HG02623 (cell line): Measurements from ENCODE around the gene NNAT.
"Not testable (repeated sequence)": the region's sequence is repeated elsewhere in the genome, so short reads cannot be mapped to it uniquely, and the experiment has no call there.

Experiments
- ATAC-seq: cut with Tn5 transposase; IDR thresholded peaks from one replicate; pipeline ENCODE4 v1.9.1; 2021; ENCODE audit warnings: moderate library complexity; ENCODE audit not compliant: unreplicated experiment

Gene NNAT

DNA sequence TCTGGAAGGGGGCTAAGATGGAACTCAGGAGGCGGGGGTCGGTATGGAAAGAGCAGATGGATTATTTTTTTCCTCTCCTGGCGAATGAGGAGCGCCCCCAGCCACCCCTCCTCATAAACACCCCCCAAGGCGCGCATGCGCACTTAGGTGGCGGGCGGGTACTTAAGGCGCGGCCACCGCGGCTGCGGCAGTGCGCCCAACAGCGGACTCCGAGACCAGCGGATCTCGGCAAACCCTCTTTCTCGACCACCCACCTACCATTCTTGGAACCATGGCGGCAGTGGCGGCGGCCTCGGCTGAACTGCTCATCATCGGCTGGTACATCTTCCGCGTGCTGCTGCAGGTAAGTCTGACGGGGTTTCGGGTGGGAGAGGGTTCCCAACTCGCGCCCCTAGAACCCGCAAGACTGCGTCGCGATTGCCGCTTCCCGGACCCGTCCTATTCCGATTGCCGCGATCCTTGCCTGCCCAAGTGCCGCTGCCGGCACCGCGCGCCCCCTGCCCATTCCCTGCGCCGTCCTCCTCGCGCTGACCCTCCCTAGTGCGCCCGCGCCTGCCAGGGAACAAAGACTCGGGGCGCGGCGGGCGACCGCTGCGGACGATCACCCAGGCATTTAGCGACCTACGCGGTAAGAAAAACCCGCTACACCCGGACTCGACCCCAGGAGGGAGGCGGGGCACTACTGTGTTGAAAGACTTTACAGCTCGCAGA, at the start of gene NNAT:
TSS of gene NNAT (plus strand) at position 190 of the 711 bp plus-strand sequence. CDS start at position 272, 82 bp downstream.
- ATAC-seq: no peak

DNA sequence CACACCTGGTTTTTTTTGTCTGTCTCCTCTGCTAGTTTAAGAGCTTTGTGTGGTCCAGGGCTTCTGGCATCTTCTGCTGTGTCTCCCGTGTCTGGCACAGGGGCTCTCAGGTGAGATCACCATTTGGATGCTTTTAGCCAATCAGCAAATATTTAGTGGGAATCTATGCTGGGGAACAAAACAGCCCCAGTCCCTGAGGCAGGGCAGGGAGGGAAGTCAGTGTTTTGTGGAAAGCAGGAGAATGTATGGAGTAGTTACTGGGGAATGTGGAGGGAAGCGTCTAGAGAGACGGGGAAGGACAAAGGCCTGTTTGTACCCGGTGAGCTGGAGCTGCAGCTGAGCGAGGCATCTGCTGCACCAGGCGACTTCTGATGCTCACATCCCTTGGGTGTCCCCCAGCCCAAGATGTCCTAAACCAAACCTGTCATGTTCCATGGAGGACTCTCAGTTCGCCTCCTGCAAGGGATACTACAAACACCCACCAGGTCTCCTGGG, 49.3 kb upstream of the NNAT start:
- ATAC-seq: no peak

DNA sequence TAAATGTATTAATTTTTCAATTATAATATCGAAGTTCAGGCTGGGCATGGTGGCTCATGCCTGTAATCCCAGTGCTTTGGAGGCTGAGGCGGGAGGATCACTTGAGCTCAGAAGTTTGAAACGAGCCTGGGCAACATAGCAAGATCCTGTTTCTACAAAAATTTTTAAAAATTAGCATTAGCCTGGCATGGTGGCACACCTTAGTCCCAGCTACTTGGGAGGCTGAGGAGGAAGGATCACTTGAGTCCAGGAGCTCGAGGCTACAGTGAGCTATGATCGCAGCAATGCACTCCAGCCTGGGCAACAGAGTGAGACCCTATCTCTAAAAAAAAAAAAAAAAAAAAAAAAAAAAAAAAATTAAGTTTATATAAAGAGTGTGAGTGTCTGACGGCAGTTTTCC, 48.6 kb upstream of the NNAT start:
- ATAC-seq: not testable (repeated sequence)

DNA sequence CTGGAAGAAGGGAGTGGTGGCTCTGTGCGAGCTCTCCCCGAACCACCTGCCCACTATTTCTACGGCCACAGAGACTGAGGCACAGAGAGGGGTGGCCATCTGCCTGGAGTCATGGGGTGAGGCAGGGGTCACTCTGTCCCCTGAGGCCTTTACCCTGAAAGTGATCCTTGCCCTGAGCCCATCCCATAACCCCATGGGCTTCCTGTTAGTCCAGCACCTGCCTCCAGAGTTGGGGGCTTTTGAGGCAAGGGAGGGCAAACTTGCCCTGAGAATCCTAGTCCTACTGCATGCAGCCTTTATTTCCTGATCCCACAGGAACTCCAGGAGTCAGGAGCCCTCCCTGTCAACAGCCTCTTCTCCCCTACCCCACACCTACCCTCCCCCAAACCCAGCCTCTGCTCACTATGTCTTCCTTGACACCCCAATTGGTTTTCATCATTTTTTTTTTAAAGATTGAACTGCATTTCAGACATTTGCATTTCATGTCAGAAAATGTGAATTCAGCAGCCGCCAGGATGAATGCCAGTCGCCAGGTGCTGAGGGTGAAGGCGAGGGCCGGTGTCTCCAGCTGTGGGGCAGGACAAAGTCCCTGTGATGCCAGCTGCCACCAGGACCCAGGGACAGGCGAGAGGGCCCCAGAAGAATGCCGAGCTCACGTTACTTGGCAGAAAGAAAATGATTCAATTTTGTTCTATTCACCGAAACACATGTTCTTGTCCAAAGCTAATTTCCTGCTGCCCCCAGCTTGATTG, 47.6 kb upstream of the NNAT start:
- ATAC-seq: no peak

DNA sequence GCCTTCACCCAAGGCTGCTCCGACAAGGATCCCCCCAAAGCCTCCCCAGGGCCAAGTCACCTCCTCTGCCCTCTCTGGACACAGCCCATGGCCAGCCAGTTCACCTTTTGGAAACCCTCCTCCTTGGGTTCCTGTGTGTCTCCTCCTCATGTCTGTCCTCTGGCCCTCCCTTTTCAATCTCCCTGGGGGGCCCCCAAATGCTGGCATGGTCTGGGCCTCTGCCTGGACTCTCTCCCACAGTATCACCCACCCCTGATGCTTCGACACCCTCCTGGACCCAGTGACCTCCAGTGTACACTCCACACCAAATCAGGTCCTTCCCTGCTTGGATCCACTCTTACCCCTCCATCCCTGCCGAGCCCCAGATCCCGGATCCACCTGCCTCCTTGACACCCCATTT, 46.7 kb upstream of the NNAT start:
- ATAC-seq: no peak

- ATAC-seq: no peak
These were observed 45.8 kb upstream of the NNAT start for GRCh38 chr20:37475252-37475651.

DNA sequence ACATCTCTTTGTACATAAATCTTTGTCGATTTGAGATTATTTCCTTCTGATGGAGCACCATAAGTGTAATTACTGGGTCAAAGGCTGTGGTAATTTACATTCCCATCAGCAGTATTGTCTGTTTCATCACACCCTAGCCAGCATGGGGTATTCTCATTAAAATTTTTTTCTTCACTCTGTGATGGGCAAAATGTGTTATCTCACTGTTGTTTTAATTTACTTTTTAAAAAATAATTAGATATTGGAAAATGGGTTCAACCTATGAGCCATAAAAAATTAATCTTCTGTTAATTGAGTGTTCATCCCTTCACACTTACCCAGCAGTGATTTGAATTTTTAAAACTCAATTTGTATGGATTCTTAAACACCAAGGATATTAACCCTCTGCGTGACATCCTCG, 44.0 kb upstream of the NNAT start:
- no peak for ATAC-seq

GRCh38 chr20:37479266-37479665, 41.8 kb upstream of the NNAT start:
- no peak for ATAC-seq

DNA sequence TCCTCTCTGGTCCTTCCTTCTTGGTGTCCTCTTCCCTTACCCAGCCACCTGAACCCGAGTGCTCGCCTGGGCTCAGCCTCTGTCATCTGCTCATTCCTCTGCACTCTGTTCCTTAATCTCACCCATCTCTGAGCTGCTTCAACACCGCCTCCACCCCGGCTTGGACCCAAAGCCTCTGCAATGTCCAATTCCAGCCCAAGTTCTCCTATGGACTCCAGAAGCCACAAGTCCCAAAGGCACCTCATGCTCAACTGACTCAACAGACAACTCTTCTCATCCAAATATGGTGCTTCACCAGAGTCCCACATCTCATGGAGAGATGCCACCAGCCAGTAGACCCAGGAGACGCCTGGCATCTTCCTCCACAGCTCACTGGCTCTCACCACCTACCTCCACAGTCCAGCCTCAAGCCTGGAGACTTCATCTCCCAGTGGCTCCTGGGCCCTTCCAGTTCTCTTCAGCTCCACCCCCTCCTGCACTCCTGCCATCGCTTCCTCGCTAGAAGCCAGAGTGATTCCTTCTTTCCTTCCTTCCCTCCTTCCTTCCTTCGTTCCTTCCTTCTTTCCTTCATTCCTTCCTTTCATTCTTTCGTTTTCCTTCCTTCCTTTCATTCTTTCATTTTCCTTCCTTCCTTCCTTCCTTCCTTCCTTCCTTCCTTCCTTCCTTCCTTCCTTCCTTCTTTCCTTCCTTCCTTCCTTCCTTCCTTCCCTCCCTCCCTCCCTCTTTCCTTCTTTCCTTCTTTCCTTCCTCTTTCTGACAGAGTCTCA, 40.9 kb upstream of the NNAT start:
- ATAC-seq: no peak

DNA sequence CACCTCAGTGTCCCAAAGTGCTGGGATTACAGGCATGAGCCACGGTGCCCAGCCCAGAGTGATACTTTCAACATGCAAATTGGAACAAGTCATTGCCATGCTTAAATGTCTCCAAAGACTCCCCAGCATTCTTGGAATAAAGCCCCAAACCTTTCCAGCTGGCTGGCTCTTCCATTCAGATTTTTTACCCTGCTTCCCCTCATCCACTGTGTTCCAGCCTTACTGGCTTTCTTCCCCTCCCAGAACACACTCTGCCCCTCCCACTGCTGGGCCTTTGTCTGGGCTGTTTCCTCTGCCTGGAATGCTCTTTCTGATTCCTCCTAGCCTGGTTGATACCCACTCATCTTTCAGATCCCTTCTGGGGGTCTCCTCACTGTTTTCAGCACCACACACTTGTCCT, 40.1 kb upstream of the NNAT start:
- no peak for ATAC-seq

- no peak for ATAC-seq
These were observed 39.4 kb upstream of the NNAT start for GRCh38 chr20:37481610-37482009.

DNA sequence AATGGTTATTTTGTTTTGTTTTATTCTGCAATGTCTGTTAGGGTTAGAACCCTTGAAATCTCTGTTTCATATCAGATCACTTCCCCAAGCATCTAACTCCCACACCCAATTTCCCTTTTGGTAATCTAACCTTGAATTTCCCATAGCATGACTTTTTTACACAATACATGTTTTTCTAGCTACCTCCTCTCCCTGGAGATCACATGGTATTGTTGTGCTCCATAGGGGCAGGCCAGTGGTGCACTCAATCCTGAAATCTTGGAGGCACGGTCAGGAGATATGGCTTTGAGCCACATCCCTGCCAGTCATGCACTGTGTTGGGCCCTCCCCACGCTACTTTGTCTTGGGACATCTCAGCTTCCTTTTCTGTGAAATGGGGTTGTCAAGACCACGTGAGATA, 36.7 kb upstream of the NNAT start:
- ATAC-seq: no peak

DNA sequence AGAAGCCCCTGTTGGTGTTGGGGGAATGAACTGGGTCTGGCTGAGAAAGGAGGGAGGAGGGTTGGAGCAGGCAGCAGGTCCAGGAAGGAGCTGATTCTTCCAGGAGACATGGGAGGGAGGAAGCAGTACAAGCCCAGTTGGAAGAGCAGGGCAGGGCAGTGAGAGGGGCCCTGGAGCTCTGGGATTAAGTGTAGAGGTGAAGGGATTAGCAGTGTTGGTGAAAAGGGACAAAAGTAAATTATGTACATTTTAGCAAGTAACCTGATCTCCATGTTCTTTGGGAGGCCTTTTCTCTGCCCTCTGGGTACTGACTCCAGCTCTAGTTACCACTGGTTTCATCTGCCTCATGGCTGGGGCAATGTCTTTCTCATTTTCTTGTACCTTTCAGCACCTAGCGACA, 34.8 kb upstream of the NNAT start:
- not testable (repeated sequence) for ATAC-seq

DNA sequence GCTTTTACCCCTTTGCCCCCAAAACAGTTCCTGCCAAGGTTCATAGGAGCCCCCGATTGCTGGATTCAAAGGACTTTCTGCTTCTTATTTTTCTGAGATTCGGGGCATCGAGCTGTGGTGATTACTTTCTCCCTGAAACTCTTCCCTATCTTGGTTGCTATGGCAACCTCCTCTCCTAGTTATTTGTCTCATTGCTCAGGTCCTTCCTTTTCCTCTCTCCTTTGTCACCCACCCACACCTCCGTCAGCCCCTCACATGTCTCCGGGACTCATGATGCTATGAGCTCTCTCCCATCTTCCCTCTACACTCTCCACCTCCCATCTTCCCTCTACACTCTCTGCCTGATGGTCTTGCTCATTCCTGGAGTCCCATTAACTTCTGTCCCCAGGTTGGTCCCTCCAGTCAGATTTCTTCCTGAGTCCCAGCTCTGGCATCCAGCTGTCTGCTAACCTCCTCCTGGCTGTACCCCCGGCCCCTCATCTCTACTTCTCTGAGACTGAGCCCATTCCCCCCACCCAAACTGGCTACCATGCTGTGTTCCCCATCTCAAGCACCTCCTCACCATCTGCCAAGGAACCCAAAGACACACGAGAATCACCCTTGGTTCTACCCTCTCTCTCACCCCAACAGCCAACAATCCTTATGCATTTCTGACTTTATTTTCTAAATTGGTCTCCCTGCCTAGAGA, 30.2 kb upstream of the NNAT start:
- ATAC-seq: no peak

DNA sequence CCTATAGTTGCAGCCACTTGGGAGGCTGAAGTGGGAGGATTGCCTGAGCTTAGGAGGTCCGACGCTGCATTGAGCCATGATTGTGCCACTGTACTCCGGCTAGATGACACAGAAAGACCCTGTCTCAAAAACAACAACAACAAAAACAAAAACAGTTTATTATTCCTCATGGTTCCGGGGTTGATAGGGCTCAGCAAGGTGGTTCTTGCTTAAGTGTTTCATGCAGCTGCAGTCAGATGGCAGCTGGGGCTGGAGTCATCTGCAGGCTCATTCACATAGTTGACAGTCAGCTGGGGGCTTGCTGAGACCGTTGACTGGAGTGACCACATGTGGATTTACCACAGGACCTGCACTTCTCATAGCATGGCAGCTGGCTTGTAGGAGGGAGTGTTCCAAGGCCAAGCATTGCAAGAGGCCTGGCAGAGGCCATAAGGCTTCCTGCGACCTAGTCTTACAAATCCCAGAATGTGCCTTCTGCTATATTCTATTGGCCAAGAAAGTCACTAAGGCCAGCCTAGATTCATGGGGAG, 28.9 kb upstream of the NNAT start:
- ATAC-seq: no peak

DNA sequence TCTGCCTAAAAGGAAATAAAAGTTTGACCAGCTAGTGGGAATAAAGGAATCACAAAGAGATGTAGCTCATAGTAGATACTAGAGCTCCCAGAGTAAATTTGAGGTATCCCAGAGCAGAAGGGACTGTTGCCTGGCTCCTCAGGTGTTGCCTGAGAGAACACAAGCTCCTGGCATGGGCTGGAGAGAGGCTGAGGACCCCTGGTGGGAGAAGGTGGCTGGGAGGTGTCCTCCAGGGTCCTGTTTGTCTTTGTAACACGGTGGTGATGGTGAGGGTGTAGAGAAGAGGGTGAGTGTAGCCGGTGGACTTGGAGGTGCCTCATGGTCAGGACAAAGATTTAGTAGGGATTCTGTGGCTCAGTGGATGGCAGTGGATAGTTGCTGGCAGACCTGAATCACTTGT, 28.1 kb upstream of the NNAT start:
- no peak for ATAC-seq

GRCh38 chr20:37494301-37494700, 26.7 kb upstream of the NNAT start:
- ATAC-seq: no peak

- no peak for ATAC-seq
These were observed 26.3 kb upstream of the NNAT start for GRCh38 chr20:37494796-37495195.

DNA sequence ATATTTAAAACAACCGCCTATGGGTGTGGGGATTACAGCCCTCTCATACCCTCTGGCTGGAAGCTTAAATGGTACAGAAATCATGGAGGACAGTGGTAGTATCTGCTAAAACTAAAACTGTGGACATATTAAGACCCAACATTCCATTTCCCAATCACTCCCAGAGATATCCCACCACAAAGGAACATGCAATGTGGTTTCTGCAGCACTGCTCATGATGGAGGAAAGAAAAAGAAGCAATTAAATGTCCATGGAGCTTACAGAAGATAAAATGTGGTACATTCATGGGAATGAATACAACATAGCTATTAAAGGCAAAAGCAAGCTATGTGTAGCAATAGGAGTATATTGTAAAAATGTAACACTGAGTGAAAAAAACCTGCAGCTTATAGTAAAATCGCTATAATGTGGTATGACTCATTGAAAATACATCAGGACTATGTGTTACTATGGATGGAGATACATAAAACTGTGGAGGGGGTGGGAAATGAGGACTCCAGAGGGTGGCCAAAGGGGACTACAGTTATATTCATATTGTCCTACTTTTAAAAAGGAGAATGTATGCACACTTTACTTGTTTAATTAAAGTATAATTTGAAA, 22.9 kb upstream of the NNAT start:
- no peak for ATAC-seq

- no peak for ATAC-seq
These were observed 20.7 kb upstream of the NNAT start for GRCh38 chr20:37500311-37500710.
